NCI-H2107 (cell line): Measurements from ENCODE around the gene JARID2.

Source experiments
- DNase-seq: peaks from one replicate; lab custom pipeline; 2025; lab: John Stamatoyannopoulos, UW

The JARID2 gene

GRCh38 chr6:15358579-15359327 lies 112.9 kb downstream of the JARID2 start:
- DNase-seq = no peak

DNA sequence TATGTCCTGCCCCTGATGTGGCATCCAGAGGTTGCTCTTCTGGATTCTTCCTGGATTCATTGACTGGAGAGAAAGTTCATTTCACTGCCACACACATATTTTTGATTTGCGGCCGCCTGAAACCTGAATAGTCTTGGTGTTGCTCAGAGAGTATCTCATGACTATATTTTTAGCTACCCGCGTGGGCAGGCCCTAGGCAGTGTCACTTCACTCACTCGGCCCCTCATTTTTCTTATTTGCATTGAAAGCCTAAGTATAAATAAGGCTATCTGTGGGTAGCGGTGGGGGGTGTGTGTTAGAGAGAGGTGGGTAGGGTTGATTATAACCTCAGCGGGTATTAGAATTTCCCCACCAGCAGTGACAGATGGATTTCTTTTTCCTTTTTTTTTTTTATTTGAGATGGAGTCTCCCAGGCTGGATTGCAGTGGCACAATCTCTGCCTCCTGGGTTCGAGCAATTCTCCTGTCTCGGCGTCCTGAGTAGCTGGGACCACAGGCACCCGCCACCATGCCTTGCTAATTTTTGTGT lies 113.5 kb downstream of the JARID2 start:
- no peak for DNase-seq

GRCh38 chr6:15360300-15360699 lies 114.4 kb downstream of the JARID2 start:
- DNase-seq = no peak

GRCh38 chr6:15361197-15361596 lies 115.3 kb downstream of the JARID2 start:
- no peak for DNase-seq

DNA sequence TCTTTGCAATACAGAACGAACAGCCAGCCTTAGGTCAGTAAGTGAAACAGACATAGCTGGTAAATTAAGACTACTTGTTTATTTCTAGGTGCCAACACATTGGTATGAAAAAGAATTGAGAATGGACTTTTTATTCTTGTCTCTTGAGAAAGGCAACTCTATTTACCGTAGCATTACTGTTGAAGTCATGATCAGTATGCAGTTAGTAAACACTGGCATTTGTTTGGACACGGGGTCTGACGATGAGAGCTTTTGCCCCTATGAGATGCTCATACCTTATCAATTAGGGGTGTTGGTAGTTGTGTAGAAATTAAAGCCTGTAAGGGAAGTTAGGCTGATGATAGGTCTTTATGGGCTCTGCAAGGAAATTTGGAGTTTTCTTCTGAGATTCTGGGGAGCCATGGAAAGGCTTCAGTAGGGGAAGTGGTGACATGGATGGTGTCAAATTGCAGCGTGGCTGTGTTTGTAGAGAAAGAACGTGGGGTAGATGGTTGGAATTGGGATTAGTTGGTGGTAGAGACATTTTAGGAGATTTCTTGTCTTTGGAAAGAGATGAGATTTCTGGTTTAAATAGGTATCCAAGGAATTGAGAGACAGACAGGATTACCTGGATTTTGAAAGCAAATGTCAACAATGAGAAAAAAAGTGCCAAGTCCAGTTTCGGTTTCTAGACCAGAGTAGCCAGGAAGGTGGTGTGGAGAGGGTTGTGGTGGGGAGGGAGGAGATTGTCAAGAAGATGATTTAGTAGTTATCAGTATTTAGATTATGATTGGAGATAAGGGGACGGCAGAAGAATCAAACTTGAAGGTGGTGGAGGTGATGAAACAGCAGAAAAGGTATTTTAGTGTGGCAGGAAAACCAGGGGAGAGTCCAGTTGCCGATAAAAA lies 116.6 kb downstream of the JARID2 start:
- DNase-seq = no peak

GRCh38 chr6:15363164-15363522 lies 117.3 kb downstream of the JARID2 start:
- no peak for DNase-seq

DNA sequence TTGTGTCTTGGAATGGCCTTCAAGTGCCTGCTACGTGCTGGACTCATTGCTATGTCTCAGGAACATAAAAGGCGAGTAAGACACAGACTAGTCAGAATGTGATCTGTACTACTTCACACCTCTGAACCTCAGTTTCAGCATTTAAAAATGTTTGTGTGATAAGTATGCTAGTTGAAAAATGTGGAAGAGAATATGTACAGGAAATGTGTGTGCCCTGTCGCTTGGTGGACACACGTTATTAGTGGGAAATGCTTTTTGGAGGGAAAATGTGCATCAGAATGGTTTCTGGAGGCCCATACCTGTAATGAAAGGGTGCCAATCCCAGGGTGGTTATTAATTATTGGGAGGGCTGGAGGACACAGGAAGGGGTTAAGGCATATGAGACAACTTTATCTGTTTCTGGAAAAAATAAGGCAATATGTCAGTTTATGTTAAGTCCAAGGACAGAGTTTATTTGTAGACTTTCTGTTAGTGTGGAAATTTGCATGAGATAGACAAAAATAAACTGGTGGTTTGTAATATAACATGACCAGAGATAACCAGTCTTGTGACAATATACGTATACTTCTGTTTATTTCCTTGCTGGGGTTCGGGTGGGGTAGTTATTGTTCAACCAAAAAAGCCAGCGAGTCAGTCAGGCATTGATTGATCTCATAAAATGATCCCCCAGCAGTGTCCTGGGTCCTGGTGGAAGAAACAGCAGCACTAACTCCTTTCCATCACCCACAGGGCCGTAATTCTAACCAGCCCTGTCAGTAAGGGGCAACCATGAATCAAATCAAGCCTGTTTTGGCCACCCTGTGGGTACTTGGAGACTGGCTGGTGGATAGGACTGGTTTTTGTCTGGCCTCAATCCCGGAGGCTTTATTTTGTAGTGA lies 117.9 kb downstream of the JARID2 start:
- DNase-seq = no peak

DNA sequence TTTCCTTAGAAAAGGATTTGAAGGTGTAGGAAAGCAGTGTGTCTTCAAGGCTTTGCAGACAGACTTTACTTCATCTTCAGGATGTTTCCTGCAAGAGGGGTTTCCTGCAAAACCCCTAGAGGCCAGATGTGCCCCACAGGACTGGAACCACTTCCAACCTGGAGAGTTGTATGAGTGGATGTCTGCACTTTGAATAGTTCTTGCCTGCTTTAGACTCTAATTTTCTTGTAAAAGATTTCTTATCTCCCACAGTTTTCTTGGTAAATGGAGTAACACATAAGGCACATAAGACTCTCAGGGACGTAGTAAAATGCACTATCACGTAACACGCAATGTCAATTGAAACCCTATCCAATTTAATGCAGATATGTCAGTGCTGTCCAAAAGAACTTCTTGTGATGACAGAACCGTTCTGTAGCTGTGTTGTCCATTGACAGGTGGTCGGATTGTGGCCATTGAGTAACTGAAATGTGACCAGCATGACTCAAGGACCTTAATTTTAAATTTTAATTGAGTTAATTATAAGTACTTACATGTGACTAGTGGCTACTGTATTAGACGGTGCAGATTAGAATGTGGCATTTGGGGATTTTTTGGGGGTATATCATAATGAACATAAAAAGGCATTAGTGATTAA lies 118.7 kb downstream of the JARID2 start:
- no peak for DNase-seq

DNA sequence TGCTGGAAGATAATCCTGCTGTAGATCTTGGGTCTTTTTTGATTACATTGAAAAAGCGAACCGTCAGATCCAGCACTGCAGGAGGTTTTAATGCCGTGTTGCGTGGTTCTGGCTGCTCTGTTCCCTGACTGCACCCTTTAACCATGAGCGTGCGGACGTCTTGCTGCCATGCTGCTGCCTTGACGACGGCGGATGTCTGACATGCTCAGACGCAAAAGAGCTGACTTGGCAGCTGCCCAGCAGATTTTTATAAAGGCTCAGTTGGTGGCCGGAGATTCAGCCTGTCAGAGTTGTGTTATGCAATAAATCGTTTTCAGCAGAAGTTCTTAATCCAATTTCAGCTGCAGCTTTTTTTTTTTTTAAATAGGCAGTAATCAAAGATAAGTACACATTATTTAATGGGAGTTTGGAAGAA lies 119.4 kb downstream of the JARID2 start:
- peak; percentile 45 for DNase-seq

DNA sequence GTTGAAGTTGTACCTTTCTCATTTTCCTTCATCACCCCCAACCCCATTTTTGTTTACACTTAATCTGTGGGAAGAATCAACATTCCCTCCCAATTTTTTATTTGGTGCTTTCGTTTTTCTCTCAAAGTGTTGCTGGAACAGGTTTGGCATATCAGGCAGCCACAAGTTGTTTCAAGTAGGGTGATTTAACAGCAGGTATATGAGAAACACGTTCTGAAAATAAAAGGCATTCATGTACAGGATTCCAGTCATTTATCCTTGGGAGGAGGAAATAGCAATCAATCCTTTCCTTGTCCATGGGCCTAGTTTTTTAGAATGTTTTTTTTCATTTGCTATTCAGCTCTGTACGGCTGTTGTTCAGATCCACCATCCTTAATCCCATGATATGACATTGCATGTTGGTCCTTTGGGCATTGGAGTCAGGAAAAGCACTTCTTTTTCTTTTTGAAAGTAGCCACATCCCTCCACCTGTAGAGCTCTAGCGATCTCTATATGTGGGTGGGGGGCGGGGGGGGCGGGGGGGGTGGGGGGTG lies 120.2 kb downstream of the JARID2 start:
- DNase-seq = no peak

DNA sequence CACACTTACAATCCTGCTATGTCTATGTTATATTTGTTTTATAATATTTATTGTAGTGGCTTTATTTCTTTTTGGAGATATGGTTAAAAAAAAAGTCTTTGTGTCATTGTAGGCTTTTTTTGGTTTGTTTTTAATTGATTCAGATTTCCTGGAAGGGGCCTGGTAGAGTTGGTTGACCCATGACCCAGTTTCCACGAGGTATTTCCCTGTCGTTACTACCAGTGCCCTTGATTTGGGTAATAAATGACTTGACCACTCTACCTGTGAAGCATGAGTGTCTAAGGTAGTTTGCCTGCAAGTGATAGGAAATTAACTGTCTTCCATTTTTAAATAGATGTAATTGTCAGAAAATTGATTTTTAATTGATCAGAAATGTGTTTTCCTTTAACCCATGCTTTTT lies 121.0 kb downstream of the JARID2 start:
- DNase-seq = no peak

DNA sequence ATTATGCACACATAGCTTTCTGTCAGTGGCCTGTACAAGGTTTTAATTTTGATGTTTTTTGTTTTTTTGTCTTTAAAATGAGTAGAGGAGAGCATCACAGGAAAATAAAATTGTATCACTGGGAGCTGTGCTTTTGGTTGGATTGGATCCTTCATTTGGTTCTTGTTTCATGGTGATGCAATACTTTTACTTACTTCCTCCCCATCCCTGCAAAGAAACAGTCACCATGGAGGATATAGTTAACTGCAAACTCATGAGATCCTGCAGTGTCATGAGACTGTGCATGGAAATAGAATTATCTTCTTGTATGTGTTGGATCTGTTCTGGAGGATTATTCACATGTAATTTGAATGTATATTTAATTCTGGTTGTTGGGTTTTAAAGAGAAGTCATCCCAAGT lies 122.3 kb downstream of the JARID2 start:
- DNase-seq = no peak

DNA sequence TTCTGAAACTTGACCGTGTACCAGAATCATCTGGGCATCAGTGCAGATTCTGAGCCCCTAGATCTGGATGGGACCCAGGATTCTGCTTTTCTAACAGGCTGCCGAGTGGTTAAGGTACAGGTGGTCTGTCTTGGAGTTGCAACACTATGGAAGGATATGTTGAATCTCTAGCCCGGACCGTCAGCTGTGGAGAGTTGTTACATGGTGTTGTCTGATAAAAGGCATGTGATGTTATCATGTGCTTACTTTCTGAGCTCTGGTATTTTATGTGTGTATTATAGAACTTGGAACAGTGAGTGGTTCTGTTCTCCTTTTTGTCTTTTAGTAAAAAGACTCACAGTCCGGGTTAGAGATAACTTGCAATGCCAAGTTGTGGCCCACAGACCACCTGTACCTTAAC lies 123.0 kb downstream of the JARID2 start:
- DNase-seq = no peak

DNA sequence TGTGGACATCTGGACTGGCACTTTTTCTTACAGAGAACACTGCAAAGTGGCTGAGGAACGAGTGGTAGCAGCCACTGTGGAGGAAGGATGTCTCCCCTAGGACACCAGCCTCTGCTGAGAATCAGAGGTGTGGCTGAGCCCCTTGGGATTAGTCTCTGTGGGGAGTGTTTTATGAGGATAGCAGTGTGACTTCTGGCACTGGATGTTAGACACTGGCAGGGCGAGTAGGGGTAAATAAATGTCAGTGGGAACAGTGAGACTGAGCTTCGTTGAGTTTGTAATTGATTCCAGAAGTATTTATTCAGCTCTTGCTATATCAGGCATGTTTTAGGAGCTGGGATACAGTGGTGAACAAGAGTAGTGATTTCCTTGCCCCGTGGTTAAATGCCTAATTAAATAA lies 124.0 kb downstream of the JARID2 start:
- DNase-seq = no peak

DNA sequence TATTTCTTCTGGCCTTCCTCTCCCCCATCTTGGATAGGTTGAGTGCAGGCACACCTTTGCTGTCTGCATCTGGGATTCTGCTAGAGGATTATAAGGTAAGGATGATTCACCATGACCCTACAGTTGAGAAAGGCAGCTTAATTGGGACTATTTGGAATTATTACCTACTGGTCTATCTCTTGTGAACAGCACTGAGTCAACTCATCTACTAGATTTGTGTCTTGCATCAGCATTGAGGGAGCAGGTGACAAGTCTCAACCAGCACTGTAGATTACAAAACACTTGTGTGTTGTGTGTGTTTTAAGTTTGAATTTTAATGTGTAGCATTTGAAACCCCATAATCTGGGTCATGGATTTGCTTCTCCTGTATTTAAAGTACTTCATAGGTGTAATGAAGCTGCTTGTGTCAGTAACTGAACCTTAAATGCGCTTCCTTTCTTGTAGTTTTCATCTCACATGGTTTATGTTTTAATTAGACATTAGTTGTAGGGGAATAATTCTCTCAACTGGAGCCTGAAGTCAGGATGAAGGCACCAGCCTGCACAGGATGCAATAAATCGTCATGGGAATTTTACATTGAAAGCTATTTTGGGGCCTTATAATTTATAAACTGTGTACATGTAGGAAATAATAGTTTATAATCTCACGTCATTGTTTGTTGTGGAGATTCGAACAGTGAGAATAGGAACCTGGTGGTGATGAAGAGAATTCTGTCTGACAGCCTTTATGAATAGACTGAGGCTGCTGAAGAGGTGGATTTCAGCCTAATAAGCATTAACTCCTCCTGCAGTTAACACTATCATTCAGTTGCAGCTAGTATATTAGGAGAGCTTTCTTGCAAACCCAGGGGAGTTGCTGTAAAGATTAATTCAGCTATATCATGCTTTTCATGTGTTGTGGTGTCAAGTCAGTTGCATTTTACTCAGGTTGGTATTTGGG lies 125.1 kb downstream of the JARID2 start:
- no peak for DNase-seq

GRCh38 chr6:15372932-15373331 lies 127.1 kb downstream of the JARID2 start:
- no peak for DNase-seq

- no peak for DNase-seq
Observed at GRCh38 chr6:15374119-15374518, 128.2 kb downstream of the JARID2 start.

DNA sequence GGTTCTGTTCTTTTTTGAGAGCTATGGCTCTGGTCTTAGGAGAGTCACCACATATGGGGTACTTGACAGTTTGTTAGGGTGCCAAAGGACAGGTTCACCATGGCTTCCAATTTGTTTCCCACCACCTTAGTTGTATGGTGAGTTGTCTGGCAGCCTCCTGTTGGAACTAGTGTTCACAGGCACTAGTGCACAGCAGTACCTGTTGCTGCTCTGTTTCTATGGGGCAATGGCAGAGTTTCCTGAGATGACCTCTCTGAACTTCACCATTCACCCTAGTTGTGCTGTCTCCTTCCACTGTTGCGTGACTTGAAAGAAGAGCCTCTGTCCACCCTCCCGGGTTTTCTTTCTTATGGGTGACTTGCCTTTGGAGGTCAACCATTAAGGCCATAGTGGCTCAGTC lies 129.1 kb downstream of the JARID2 start:
- no peak for DNase-seq

DNA sequence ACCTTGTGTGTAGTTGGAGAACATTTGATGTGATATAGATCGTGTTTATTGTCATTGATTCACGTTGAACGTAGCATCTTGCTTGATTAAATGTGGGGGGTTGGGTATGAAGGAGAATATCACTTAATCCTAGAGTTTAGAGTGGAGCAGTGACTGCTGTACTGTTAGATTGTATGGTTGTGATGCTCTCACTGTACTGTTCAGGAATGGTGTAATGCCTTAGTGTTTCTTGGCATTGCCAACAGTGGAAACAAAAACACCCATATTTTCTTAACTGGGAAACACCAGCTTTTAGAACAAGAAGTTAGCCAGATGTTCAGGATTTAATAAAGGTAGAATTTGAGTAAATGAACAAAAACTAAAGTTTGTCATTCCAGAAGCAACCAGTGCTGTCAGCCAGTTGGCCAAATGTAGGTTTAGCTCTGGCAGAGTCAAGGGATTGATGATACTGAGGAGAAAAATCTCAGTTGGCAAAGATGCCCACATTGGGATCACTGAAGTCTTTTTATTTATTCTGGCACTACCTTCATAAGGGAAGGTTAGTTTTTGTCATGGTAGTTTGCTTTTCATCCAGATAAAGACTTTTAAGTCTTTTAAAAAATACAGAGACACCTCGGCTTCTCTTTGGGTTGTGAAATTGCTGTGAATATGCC lies 129.9 kb downstream of the JARID2 start:
- DNase-seq = no peak
